Erythroblast (primary cell): ENCODE results near the gene PHLDB1.

Source experiments
- GATA1 ChIP-seq: IDR thresholded peaks from 2 replicates; pipeline ENCODE4 v1.6.1; 2011; ENCODE audit warnings: low read depth, mild to moderate bottlenecking, control low read depth, low read length, moderate library complexity
- POLR2A ChIP-seq: IDR thresholded peaks from 2 replicates; pipeline ENCODE4 v1.6.1; 2011; ENCODE audit warnings: mild to moderate bottlenecking, low read length

DNA sequence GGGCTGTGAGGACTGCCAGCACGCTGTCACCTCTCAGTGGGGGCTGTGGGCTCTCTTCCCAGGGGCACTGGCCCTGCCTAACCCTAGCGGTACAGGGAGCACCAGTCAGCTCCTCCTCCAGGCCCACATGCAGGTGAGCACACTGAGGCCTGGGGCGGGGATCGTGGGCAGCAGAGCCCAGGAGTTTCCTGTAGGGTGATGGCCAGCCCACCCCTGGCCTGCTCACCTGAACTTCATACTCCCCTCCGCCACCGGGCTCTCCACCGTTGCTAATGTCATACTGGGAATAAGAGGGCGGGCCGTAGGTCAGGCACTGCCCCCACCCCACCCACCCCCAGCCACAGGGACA, 82.1 kb downstream of the PHLDB1 start:
- TF ChIP-seq POLR2A, result no peak
- no peak for TF ChIP-seq GATA1
